GM12891 (cell line): ENCODE data around the gene CTBP2.
"Not testable (repeated sequence)": the region's sequence is repeated elsewhere in the genome, so short reads cannot be mapped to it uniquely, and the experiment has no call there.

Experiments used
- POLR2A ChIP-seq: IDR thresholded peaks from 2 replicates; pipeline ENCODE4 v1.6.1; 2011; ENCODE audit warnings: low read depth, low read length, control low read depth
- POLR2AphosphoS5 ChIP-seq: IDR thresholded peaks from 2 replicates; pipeline ENCODE4 v1.6.1; 2011; ENCODE audit warnings: low read depth, low read length, control low read depth

GRCh38 chr10:124988753-124989152, 171.6 kb downstream of the CTBP2 start:
- TF ChIP-seq POLR2A, POLR2AphosphoS5: not testable (repeated sequence)
